K562 (cell line): Measurements from ENCODE around the gene PKP1. TPM values are rescaled to one million over a fixed set of nuclear protein-coding genes. Genes with fewer than 3 reads are reported as not detected.

Source experiments
- ATAC-seq: fragments of 200-7000 bp; cut with Tn5 transposase; 3 replicates; pipeline ENCODE4 v1.9.1; 2020; ENCODE audit warnings: moderate library complexity
- BruUV-seq: library from RNA; stranded (reverse); fragments of 400-500 nt; replicated peaks from 2 replicates; lab custom pipeline; 2021; lab: Mats Ljungman, UMichigan
- CTCF ChIA-PET: fragments of 300-600 bp; formaldehyde crosslinking; extraction: SDS; loops from one replicate; lab custom pipeline; 2021; ENCODE audit warnings: low intra/inter-chr PET ratio; lab: Yijun Ruan, JAX
- POLR2A ChIA-PET: fragments of 300-600, 350-650 bp; sonication (Branson Sonifier 250); formaldehyde crosslinking; extraction: SDS; loops from one replicate; lab custom pipeline; 2021; ENCODE audit warnings: antibody characterized with exemption, inconsistent platforms; lab: Yijun Ruan, JAX
- DNase-seq, 4 experiments: peaks; one replicate each; pipeline versions ENCODE4 v3.0.0 to v3.0.0-alpha.2; 2011 to 2018; ENCODE audit warnings: low spot score in 3 of 4, mixed read lengths in 3 of 4; ENCODE audit errors: extremely low read depth in 1 of 4
- FAIRE-seq: peaks from 2 replicates; lab custom pipeline; 2011; peaks lifted over from hg19 to GRCh38; lab: Jason Lieb, UNC
- H2AFZ ChIP-seq: 2 replicates; pipeline ENCODE4 v1.6.0; 2011; ENCODE audit warnings: low read depth, low read length, control low read depth, inconsistent platforms
- H3K27ac ChIP-seq: fragments of 200-600 bp; 3 replicates; pipeline ENCODE4 v1.8.0; 2011; ENCODE audit warnings: low read depth, mild to moderate bottlenecking, control low read depth, inconsistent platforms, low read length, moderate library complexity, mixed read lengths; ENCODE audit errors: extremely low read depth
- H3K27me3 ChIP-seq, 2 experiments: fragments of 300-600 bp in 1 of 2; 2 replicates in 1 of 2; 3 replicates in 1 of 2; pipeline versions ENCODE4 v1.6.0 to v1.8.0; 2011; ENCODE audit warnings: inconsistent platforms in 2 of 2, low read length in 2 of 2, mild to moderate bottlenecking in 1 of 2, mixed read lengths in 1 of 2, moderate library complexity in 1 of 2; ENCODE audit not compliant: control insufficient read depth in 2 of 2, insufficient read depth in 2 of 2
- H3K36me3 ChIP-seq: fragments of 300-600 bp; 3 replicates; pipeline ENCODE4 v1.8.0; 2011; ENCODE audit warnings: mild to moderate bottlenecking, low read length, inconsistent platforms; ENCODE audit not compliant: control insufficient read depth, insufficient read depth
- H3K4me1 ChIP-seq, 2 experiments: fragments of 200-600 bp in 1 of 2; replicated peaks in 1 of 2; 2 replicates in 1 of 2; 3 replicates in 1 of 2; pipeline versions ENCODE4 v1.5.1 to v1.8.0; 2011; ENCODE audit warnings: inconsistent platforms in 2 of 2, low read length in 2 of 2, mild to moderate bottlenecking in 1 of 2, mixed read lengths in 1 of 2, moderate library complexity in 1 of 2; ENCODE audit not compliant: control insufficient read depth in 2 of 2, insufficient read depth in 2 of 2
- H3K4me2 ChIP-seq: 2 replicates; pipeline ENCODE4 v1.6.1; 2011; ENCODE audit warnings: low read length, control low read depth, inconsistent platforms, mixed read lengths; ENCODE audit not compliant: insufficient read depth
- H3K4me3 ChIP-seq: fragments of 200-600 bp; sonication (generic), shearing (Covaris generic); 2 replicates; pipeline ENCODE4 v1.5.1; 2016; ENCODE audit warnings: control low read depth, inconsistent platforms
- H3K79me2 ChIP-seq: fragments of 200-600 bp; 3 replicates; pipeline ENCODE4 v1.8.0; 2011; ENCODE audit warnings: low read length, inconsistent platforms; ENCODE audit not compliant: control insufficient read depth, insufficient read depth
- H3K9ac ChIP-seq, 2 experiments: 2 replicates each; pipeline versions ENCODE4 v1.6.0 to v1.6.1; 2011; ENCODE audit warnings: low read depth in 2 of 2, low read length in 2 of 2, control low read depth in 1 of 2, inconsistent platforms in 1 of 2, mild to moderate bottlenecking in 1 of 2, mixed read lengths in 1 of 2; ENCODE audit not compliant: insufficient read depth in 1 of 2
- H3K9me1 ChIP-seq: one replicate; pipeline ENCODE4 v1.6.0; 2011; ENCODE audit warnings: inconsistent platforms, mild to moderate bottlenecking, low read length, moderate library complexity; ENCODE audit not compliant: control insufficient read depth, insufficient read depth
- H3K9me3 ChIP-seq: replicated peaks from 2 replicates; pipeline ENCODE4 v1.5.1; 2011; ENCODE audit warnings: low read depth, low read length, inconsistent platforms; ENCODE audit not compliant: control insufficient read depth, insufficient read depth
- H4K20me1 ChIP-seq: replicated peaks from 2 replicates; pipeline ENCODE4 v1.6.1; 2011; ENCODE audit warnings: low read length, inconsistent platforms, mixed read lengths; ENCODE audit not compliant: control insufficient read depth, insufficient read depth
- FOXA3 ChIP-seq, 2 experiments: fragments of 450-650 bp in 1 of 2; sonication (generic) in 1 of 2; formaldehyde crosslinking; IDR thresholded peaks in 1 of 2; conservative IDR thresholded peaks in 1 of 2; 2 replicates each; pipeline versions ENCODE4 v1.4.0 to v1.8.0; 2020 to 2022; ENCODE audit warnings: mild to moderate bottlenecking in 2 of 2, missing genetic modification reagents in 1 of 2
- HDAC2 ChIP-seq: fragments of 450-650 bp; IDR thresholded peaks from 2 replicates; pipeline ENCODE4 v1.6.1; 2016; ENCODE audit warnings: mild to moderate bottlenecking
- HNRNPH1 ChIP-seq: fragments of 200-400 bp; formaldehyde crosslinking; optimal IDR thresholded peaks from 2 replicates; pipeline ENCODE3; 2017; ENCODE audit warnings: low read depth, mild to moderate bottlenecking, low read length, moderate library complexity
- NCOA6 ChIP-seq: fragments of 450-650 bp; IDR thresholded peaks from 2 replicates; pipeline ENCODE4 v1.6.1; 2017; ENCODE audit warnings: mild to moderate bottlenecking
- NFXL1 ChIP-seq: fragments of 450-650 bp; formaldehyde crosslinking; IDR thresholded peaks from 2 replicates; pipeline ENCODE4 v1.4.0; 2021; ENCODE audit warnings: mild to moderate bottlenecking
- NR4A1 ChIP-seq, 2 experiments: fragments of 250-450 bp in 1 of 2; fragments of 450-650 bp in 1 of 2; sonication (Bioruptor Pico) in 1 of 2; IDR thresholded peaks; 2 replicates each; pipeline versions ENCODE4 v1.4.0 to v1.6.1; 2016 to 2020; ENCODE audit warnings: mild to moderate bottlenecking in 2 of 2, missing compliant biosample characterization in 1 of 2, missing genetic modification characterization in 1 of 2, moderate library complexity in 1 of 2
- POLR2B ChIP-seq: fragments of 450-650 bp; IDR thresholded peaks from 2 replicates; pipeline ENCODE4 v1.6.1; 2018; ENCODE audit warnings: low read depth; ENCODE audit not compliant: partially characterized antibody
- POLR2G ChIP-seq: fragments of 200-400 bp; formaldehyde crosslinking; IDR thresholded peaks from 2 replicates; pipeline ENCODE4 v1.6.1; 2017; ENCODE audit warnings: low read depth, mild to moderate bottlenecking, antibody characterized with exemption, low read length, moderate library complexity
- TEAD2 ChIP-seq: fragments of 450-650 bp; IDR thresholded peaks from 2 replicates; pipeline ENCODE4 v1.6.1; 2016; ENCODE audit warnings: missing genetic modification characterization, control low read depth, missing compliant biosample characterization
- ZBTB17 ChIP-seq: fragments of 450-650 bp; formaldehyde crosslinking; IDR thresholded peaks from 2 replicates; pipeline ENCODE4 v1.4.0; 2020; ENCODE audit warnings: mild to moderate bottlenecking
- WGBS: fragments of 100-300 bp; shearing (Covaris generic); methylation state at CpG from one replicate; pipeline ENCODE4 v1.1.6; 2016; ENCODE audit warnings: low coverage, mixed read lengths; ENCODE audit not compliant: insufficient coverage; ENCODE audit errors: missing lambda C conversion rate; 5-methylcytosine and 5-hydroxymethylcytosine counted together
- in situ Hi-C: fragments of 300-500 bp; cut with MboI; formaldehyde crosslinking; loops from 4 replicates; pipeline ENCODE4 v1.15.0; 2018; ENCODE audit warnings: inconsistent platforms, mixed read lengths
- intact Hi-C: fragments of 100-400 bp; cut with micrococcal nuclease; formaldehyde crosslinking; loops from 2 replicates; pipeline ENCODE4 v1.14.2; 2022
- polyA plus RNA-seq, 8 experiments: library from polyadenylated mRNA; depleted of rRNA in 4 of 8; stranded (reverse) in 5 of 8; unstranded in 3 of 8; fragments of >200 nt; fragmentation: Nextera tagmentation in 2 of 8; fragmentation: Illumina TruSeq in 1 of 8; extraction: Ambion mirVana in 2 of 8; extraction: Trizol in 1 of 8; gene quantifications; 2 replicates each; pipeline versions ENCODE4 v1.2.1 to v1.2.3, GENCODE V29; 2011 to 2014; ENCODE audit warnings: inconsistent platforms in 1 of 8, missing spikeins in 1 of 8
- total RNA-seq, 7 experiments: library from RNA; depleted of rRNA in 6 of 7; stranded (reverse); fragments of >200 nt in 6 of 7; fragmentation: Illumina TruSeq in 2 of 7; extraction: Trizol in 2 of 7; gene quantifications; 2 replicates each; pipeline versions ENCODE4 v1.2.1 to v1.2.3, GENCODE V29; 2011 to 2021; ENCODE audit warnings: low replicate concordance in 1 of 7
- TF ChIP-seq, protein P1 (sequence below): sonication (generic); formaldehyde crosslinking; IDR thresholded peaks from 2 replicates; pipeline ENCODE4 v1.8.1; 2022; ENCODE audit warnings: missing genetic modification reagents
- TF ChIP-seq, protein P2 (sequence below): fragments of 450-650 bp; IDR thresholded peaks from 2 replicates; pipeline ENCODE4 v1.6.1; 2017; ENCODE audit warnings: antibody characterized with exemption
- TF ChIP-seq, protein P3 (sequence below): fragments of 250-450 bp; sonication (Bioruptor Pico); IDR thresholded peaks from 2 replicates; pipeline ENCODE4 v1.5.0; 2020; ENCODE audit warnings: mild to moderate bottlenecking, borderline replicate concordance

Gene PKP1
- total and polyA plus RNA-seq, 9 of the 15 experiments (the other 6 are each of a cell fraction or from before 2014, with no cell fraction given): not detected

DNA sequence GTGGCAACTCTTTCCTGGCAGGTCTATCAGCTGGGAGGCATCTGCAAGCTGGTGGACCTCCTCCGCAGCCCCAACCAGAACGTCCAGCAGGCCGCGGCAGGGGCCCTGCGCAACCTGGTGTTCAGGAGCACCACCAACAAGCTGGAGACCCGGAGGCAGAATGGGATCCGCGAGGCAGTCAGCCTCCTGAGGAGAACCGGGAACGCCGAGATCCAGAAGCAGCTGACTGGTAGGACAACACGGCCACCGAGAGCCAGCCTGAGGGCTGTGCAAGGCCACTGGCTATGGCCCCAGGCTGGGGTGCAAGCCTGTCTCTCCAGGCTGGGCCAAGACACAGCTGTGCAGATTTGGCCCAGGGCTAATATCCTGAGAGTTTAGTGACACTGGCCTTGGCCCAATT, 34.2 kb downstream of the PKP1 start (continued):
- TF ChIP-seq, protein P1, sequence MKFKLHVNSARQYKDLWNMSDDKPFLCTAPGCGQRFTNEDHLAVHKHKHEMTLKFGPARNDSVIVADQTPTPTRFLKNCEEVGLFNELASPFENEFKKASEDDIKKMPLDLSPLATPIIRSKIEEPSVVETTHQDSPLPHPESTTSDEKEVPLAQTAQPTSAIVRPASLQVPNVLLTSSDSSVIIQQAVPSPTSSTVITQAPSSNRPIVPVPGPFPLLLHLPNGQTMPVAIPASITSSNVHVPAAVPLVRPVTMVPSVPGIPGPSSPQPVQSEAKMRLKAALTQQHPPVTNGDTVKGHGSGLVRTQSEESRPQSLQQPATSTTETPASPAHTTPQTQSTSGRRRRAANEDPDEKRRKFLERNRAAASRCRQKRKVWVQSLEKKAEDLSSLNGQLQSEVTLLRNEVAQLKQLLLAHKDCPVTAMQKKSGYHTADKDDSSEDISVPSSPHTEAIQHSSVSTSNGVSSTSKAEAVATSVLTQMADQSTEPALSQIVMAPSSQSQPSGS (CRISPR knock-in tag): no peak
- TF ChIP-seq HDAC2: no peak
- TF ChIP-seq, all 486 proteins: peak for 0

DNA sequence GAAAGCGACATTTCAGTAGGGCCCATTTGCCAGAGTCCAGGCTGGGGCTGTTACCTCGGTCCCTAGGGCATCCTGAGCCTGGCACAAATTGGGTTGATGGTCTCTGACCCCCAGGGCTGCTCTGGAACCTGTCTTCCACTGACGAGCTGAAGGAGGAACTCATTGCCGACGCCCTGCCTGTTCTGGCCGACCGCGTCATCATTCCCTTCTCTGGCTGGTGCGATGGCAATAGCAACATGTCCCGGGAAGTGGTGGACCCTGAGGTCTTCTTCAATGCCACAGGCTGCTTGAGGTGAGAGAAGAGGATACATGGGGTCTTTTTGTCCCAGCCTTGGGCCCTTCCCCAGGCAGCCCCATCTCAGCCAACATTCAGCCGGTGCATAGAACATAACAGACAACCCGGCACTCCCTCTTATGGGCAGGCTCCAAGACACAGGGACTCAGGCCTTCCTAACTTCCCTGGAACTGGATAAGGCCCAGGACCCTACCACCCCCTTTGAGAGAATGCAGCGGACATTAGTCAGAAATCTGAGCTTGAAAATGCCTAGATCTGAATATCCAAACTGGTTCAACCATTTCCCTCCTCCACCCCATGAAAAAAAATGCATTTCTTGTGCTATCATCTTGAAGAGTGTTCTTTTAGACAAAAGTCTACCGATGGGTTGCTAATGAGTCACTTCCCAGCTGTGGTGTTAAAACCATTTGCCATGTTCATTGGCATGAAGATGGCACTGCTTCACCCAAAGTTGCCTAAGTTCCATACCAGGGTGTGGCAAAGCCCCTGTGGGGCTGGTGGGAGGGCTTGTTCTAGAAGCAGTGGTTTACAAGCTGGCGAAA, 35.4 kb downstream of the PKP1 start:
- Histone ChIP-seq H3K36me3 (no peaks in the 10 kb centered on the region), H3K9ac (no peak overlapping the region), H3K79me2 (no peaks in the 10 kb centered on the region), H3K9me1 (no peaks in the 10 kb centered on the region), H2AFZ (no peak overlapping the region), H3K4me2 (no peak overlapping the region), H3K9me3 (no peaks in the 10 kb centered on the region), H3K4me3 (no peak overlapping the region), H4K20me1 (peaks cover 10% of the 10 kb centered on the region; the same call in 1 of the 2 replicates), H3K4me1 (0 out of 5 replicates have a peak, but pooled peaks cover 0 to 2% of the 10 kb centered on the region in 2 experiments), H3K27ac (no peak overlapping the region), H3K27me3 (peaks cover 37 to 96% of the 10 kb centered on the region in 2 experiments; a peak in 4 of 5 replicates)
- no peak for ATAC-seq
- 2% methylated on average over 15 of the region's 15 CpGs for WGBS
- in situ Hi-C loops: no loop called here
- DNase-seq: no peak
- intact Hi-C loops: no loop called here
- POLR2A ChIA-PET: interaction anchor here (0.7 kb wide), 2 partner anchors 17 to 29 kb away, joined by 3 to 5 read pairs; no protein-coding TSS in a partner anchor
- CTCF ChIA-PET: no interaction called here
- no TSS peak for BruUV-seq
- TF ChIP-seq POLR2B (no peak), NR4A1 (CRISPR knock-in tag; IDR thresholded peaks at IDR 0.05) (no peak), NR4A1 (tag; IDR thresholded peaks at IDR 0.05) (no peak), TEAD2 (tag) (no peak), POLR2G (no peak), FOXA3 (CRISPR knock-in tag; conservative IDR thresholded peaks at IDR 0.05 in 1 of 2, IDR thresholded peaks at IDR 0.05 in 1 of 2) (no peak), NFXL1 (CRISPR knock-in tag) (no peak), HNRNPH1 (no peak), NCOA6 (no peak), ZBTB17 (no peak)
- TF ChIP-seq, protein P2, sequence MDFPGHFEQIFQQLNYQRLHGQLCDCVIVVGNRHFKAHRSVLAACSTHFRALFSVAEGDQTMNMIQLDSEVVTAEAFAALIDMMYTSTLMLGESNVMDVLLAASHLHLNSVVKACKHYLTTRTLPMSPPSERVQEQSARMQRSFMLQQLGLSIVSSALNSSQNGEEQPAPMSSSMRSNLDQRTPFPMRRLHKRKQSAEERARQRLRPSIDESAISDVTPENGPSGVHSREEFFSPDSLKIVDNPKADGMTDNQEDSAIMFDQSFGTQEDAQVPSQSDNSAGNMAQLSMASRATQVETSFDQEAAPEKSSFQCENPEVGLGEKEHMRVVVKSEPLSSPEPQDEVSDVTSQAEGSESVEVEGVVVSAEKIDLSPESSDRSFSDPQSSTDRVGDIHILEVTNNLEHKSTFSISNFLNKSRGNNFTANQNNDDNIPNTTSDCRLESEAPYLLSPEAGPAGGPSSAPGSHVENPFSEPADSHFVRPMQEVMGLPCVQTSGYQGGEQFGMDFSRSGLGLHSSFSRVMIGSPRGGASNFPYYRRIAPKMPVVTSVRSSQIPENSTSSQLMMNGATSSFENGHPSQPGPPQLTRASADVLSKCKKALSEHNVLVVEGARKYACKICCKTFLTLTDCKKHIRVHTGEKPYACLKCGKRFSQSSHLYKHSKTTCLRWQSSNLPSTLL: no peak
- TF ChIP-seq, protein P3, sequence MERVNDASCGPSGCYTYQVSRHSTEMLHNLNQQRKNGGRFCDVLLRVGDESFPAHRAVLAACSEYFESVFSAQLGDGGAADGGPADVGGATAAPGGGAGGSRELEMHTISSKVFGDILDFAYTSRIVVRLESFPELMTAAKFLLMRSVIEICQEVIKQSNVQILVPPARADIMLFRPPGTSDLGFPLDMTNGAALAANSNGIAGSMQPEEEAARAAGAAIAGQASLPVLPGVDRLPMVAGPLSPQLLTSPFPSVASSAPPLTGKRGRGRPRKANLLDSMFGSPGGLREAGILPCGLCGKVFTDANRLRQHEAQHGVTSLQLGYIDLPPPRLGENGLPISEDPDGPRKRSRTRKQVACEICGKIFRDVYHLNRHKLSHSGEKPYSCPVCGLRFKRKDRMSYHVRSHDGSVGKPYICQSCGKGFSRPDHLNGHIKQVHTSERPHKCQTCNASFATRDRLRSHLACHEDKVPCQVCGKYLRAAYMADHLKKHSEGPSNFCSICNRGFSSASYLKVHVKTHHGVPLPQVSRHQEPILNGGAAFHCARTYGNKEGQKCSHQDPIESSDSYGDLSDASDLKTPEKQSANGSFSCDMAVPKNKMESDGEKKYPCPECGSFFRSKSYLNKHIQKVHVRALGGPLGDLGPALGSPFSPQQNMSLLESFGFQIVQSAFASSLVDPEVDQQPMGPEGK (CRISPR knock-in tag): no peak
- FAIRE-seq: no peak
